ENCODE measurements around the gene ZBTB3. TPM values are rescaled to one million over a fixed set of nuclear protein-coding genes. Genes with fewer than 3 reads are reported as not detected.
A peak's percentile ranks its signal among the peaks of the same experiment; 100 is the strongest.
"Not testable (repeated sequence)": the region's sequence is repeated elsewhere in the genome, so short reads cannot be mapped to it uniquely, and the experiment has no call there.

ZBTB3 gene
- total RNA-seq, 1 donor from 2014 or later: 7.0 TPM

GRCh38 chr11:62716206-62716605 is 37.8 kb downstream of the ZBTB3 start:
- DNase-seq: no peak

DNA sequence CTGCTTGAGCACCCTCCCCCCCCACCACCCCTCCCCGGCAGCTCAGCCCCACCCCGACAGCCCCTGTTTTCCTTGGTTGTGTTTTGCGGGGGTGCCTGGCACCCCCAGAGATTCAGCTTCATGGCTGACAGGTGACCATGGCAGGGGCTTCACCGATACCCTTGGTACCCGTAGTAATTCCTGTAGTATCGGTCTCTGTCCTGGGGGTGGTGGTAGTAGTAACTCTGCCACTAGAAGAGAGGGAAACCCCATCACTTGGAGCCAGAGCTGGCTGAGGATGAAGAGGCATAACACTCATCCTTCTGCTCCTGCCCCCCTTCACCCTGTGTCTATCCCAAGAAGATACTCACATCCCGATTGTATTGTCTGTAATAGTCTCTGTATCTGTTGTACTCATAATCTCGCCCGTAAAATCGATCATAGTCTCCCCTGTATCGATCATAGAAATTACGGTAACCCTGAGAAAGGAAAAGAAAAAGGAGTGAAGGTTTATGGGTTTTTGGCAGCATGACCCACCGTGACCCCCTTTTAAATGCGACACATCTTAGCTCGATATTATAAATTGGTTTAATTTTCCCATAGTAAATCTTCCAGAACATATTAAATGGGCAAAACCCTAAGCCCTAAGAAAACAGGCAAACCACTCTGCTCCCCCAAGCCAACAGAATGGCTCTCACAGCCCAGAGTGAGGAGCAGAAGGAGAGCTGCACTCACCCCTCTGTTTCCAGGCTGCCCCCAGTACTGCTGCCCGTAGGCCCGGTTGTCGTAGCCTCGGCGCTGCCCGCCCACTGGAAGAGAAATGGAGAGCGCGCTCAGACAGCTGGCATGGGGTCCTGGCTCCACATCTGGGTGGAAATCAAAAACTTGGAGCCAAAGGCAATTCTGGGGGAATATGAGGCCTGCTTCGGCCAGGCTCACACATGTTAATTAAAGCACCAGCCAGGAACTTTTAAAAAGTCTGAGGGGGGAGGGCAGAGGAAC is 38.5 kb downstream of the ZBTB3 start:
- no peak for DNase-seq

DNA sequence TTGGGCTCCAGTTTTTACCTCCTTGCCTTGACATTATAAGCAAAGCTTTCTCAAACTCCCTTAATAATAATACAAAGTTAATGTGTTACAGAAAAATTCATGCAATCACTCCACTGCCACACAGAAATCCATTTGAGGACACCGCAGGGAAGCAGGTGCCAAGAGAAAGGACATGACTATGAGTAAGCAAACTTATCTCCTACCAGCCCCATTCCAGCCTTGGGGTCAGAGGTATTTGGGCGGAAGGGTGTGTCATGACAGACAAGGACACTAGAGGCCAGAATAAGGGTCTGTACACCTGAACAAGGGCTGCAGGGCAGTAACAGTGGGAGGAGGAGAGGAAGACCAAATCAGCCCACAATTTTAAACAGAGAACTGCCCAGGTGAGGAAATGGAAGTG is 40.6 kb downstream of the ZBTB3 start:
- DNase-seq: no peak

- no peak for DNase-seq
These were observed 41.1 kb downstream of the ZBTB3 start for GRCh38 chr11:62712861-62713260.

- no peak for DNase-seq
These were observed 41.6 kb downstream of the ZBTB3 start for GRCh38 chr11:62712276-62712812.

- DNase-seq: no peak
These were observed 44.0 kb downstream of the ZBTB3 start for GRCh38 chr11:62710001-62710345.

GRCh38 chr11:62709247-62710000 is 44.5 kb downstream of the ZBTB3 start:
- peak; percentile 98 for DNase-seq

GRCh38 chr11:62708793-62709192 is 45.2 kb downstream of the ZBTB3 start:
- no peak for DNase-seq

GRCh38 chr11:62708392-62708791 is 45.6 kb downstream of the ZBTB3 start:
- no peak for DNase-seq

GRCh38 chr11:62707277-62707861 is 46.6 kb downstream of the ZBTB3 start, which contains the start of the genes BSCL2 and GNG3:
Gene BSCL2, minus strand, starts transcription at chr11:62707424. Its CDS starts 229 bp downstream, at chr11:62707195.
Gene GNG3, plus strand, starts transcription at chr11:62707676. Its CDS starts 620 bp downstream, at chr11:62708296.
- DNase-seq: no peak

DNA sequence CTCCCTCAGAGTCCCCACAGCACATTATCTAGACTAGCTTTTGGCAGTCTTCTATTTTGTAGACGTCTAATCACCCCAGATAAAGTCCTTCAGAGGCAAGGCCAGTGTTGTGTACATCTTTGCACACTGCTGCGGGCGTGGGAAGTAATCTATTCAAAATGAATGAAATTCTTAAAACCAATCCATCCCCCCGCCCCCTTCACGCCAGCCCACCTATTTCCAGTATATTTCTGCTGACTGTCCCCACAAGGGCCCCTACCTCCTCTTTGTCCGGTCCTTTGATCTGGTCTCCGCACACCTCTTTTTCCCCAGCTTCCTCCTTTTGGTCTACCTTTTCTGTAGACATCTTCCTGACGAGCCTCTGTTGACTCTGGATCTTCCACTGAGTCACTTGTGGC is 47.1 kb downstream of the ZBTB3 start:
- DNase-seq: no peak

GRCh38 chr11:62705880-62706849 is 47.8 kb downstream of the ZBTB3 start:
- DNase-seq: peak; percentile 88

DNA sequence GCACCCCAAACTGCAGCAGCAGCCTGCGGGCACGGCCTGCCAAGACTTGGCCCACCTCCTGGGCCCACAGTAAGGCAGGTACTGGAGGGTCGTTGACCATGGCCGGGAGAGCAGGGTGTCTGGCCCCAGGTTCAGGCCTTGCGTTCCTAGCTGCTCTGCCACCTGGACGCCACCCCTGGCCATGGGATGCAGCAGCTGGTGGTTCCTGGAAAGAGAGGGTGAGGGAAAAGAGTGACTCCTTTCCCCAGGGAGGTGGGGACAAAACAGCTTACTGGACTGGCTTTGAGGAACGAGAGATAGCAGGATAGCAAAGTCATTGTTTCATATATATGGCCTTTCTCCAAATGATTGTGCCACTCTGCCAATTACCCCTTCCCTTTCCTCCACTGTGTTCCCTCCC is 48.5 kb downstream of the ZBTB3 start:
- DNase-seq: no peak

GRCh38 chr11:62703921-62704320 is 50.0 kb downstream of the ZBTB3 start:
- not testable (repeated sequence) for DNase-seq

DNA sequence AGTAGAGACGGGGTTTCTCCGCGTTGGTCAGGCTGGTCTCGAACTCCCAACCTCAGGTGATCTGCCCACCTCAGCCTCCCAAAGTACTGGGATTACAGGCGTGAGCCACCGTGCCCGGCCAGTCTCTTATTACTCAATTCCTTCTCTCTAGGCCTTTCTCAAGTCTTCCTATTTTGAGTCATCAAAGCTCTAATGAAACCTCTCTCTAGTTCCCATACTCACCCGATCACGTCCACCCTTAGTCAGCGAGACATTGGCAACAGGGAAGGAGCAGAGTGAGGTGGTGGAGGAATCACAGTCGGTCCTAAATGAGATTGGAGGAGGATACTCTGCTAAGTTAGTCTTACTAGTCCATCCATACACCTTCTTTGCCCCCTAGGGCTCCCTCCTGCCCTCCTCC is 51.7 kb downstream of the ZBTB3 start:
- no peak for DNase-seq

Small RNA genes within 50 kb of the gene (small RNA-seq; reads per million reads assigned to genes)
- 0.17 reads per million for gene MIR6514 (ENCODE audit: low replicate concordance)

Other genes starting within 250 kb of the ZBTB3 start
- gene AHNAK, start 207.4 kb downstream of the ZBTB3 start, total RNA-seq: 567 TPM
- 1,310 TPM for gene EEF1G, start 180.3 kb downstream of the ZBTB3 start, total RNA-seq
- 4.1 TPM for gene TUT1, start 162.6 kb downstream of the ZBTB3 start, total RNA-seq
- gene MTA2, start 152.3 kb downstream of the ZBTB3 start, total RNA-seq: 78.4 TPM
- gene EML3, start 141.4 kb downstream of the ZBTB3 start, total RNA-seq: 14.6 TPM
- gene ROM1, start 140.9 kb downstream of the ZBTB3 start, total RNA-seq: 1.5 TPM
- 12.5 TPM for gene B3GAT3, start 132.2 kb downstream of the ZBTB3 start, total RNA-seq
- gene GANAB, start 107.5 kb downstream of the ZBTB3 start, total RNA-seq: 103 TPM
- 8.5 TPM for gene INTS5, start 100.9 kb downstream of the ZBTB3 start, total RNA-seq
- gene C11orf98, start 89.0 kb downstream of the ZBTB3 start, total RNA-seq: 23.7 TPM
- 9.9 TPM for gene CSKMT, start 88.8 kb downstream of the ZBTB3 start, total RNA-seq
- 5.6 TPM for gene UQCC3, start 82.5 kb downstream of the ZBTB3 start, total RNA-seq
- gene LBHD1, start 81.9 kb downstream of the ZBTB3 start, total RNA-seq: 6.4 TPM
- gene UBXN1, start 75.1 kb downstream of the ZBTB3 start, total RNA-seq: 57.2 TPM
- 12.7 TPM for gene LRRN4CL, start 64.6 kb downstream of the ZBTB3 start, total RNA-seq
- 21.6 TPM for gene BSCL2, start 46.7 kb downstream of the ZBTB3 start, total RNA-seq
- gene GNG3, start 46.5 kb downstream of the ZBTB3 start, total RNA-seq: not detected
- 33.3 TPM for gene HNRNPUL2, start 26.7 kb downstream of the ZBTB3 start, total RNA-seq
- gene TTC9C, start 25.7 kb downstream of the ZBTB3 start, total RNA-seq: 23.9 TPM
- gene POLR2G, start 7.4 kb upstream of the ZBTB3 start, total RNA-seq: 53.7 TPM
- gene TAF6L, start 17.2 kb upstream of the ZBTB3 start, total RNA-seq: 13.8 TPM
- 16.9 TPM for gene TMEM179B, start 33.2 kb upstream of the ZBTB3 start, total RNA-seq
- gene TMEM223, start 37.8 kb upstream of the ZBTB3 start, total RNA-seq: 9.3 TPM
- gene NXF1, start 51.3 kb upstream of the ZBTB3 start, total RNA-seq: 33.4 TPM
- gene STX5, start 77.9 kb upstream of the ZBTB3 start, total RNA-seq: 38.2 TPM
- not detected for gene TEX54, start 78.7 kb upstream of the ZBTB3 start, total RNA-seq
- gene WDR74, start 85.4 kb upstream of the ZBTB3 start, total RNA-seq: 36.1 TPM
- gene SLC3A2, start 126.7 kb upstream of the ZBTB3 start, total RNA-seq: 124 TPM
- 0.69 TPM for gene CHRM1, start 167.2 kb upstream of the ZBTB3 start, total RNA-seq
- gene SLC22A6, start 230.8 kb upstream of the ZBTB3 start, total RNA-seq: not detected

All from skin of body (tissue), 3 donors.